ENCODE data around the gene ZDHHC1. TPM values are rescaled to one million over a fixed set of nuclear protein-coding genes. Genes with fewer than 3 reads are reported as not detected.
A peak's percentile ranks its signal among the peaks of the same experiment; 100 is the strongest.

The ZDHHC1 gene
- total and polyA plus RNA-seq, 3 experiments from 2014 or later: 0.60 to 1.3 (median 1.3) TPM

DNA sequence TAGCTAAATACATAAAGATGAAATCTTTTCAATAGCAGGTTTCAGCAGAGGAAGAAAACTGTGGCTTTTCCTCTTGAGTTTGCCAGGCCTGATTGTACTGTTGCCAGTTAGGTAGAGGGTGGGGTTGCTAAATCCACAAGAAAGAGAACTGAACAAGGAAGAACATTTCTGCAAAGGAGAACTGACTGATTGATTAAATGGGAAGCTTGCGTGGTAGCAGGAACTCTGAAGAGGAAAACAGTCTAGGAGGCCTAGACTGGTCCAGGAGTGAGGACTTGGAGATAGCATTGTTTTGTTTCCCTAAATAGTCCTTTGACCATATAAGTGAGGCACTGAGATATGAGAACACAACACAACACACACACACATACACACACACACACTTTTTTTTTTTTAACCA is 70.9 kb downstream of the ZDHHC1 start:
- H3K36me3 Mint-ChIP-seq: no peaks in the 10 kb centered on the region
- no peaks in the 10 kb centered on the region for H3K9me3 ChIP-seq (ENCODE audit: low read length)
- H3K36me3 ChIP-seq (ENCODE audit: insufficient read depth, low read length): no peaks in the 10 kb centered on the region
- no peaks in the 10 kb centered on the region for H3K4me1 Mint-ChIP-seq
- H3K27ac Mint-ChIP-seq: peak overlapping the region in 1 of 8 donors; percentile 8
- H3K4me1 ChIP-seq (ENCODE audit: insufficient read depth, low read length): no peaks in the 10 kb centered on the region
- ChIA-PET POLR2A (no interaction called here), CTCF (no interaction called here)
- no peak overlapping the region for H3K4me3 Mint-ChIP-seq
- no peak for DNase-seq
- H3K9me3 Mint-ChIP-seq: no peaks in the 10 kb centered on the region
- no peak overlapping the region for H3K4me3 ChIP-seq (ENCODE audit: low read length)
- H3K27ac ChIP-seq (ENCODE audit: low read depth, low read length): no peak overlapping the region
- peaks cover 4% of the 10 kb centered on the region for H3K27me3 ChIP-seq (ENCODE audit: insufficient read depth, low read length, poor library complexity, severe bottlenecking)
- peaks cover 10 to 12% of the 10 kb centered on the region in 2 donors for H3K27me3 Mint-ChIP-seq

Other genes starting within 250 kb of the ZDHHC1 start
- 1 to 10 TPM; 2.1 to 2.3 TPM for gene NOL3, start 245.9 kb downstream of the ZDHHC1 start, total RNA-seq
- 0.91 TPM for gene NOL3, start 245.9 kb downstream of the ZDHHC1 start, polyA plus RNA-seq
- gene MATCAP1, start 232.5 kb downstream of the ZDHHC1 start, total RNA-seq: 10 to 100 TPM; 15.3 to 15.6 TPM
- 0.68 TPM for gene MATCAP1, start 232.5 kb downstream of the ZDHHC1 start, polyA plus RNA-seq
- not detected for gene EXOC3L1, start 226.3 kb downstream of the ZDHHC1 start, total RNA-seq
- not detected for gene EXOC3L1, start 226.3 kb downstream of the ZDHHC1 start, polyA plus RNA-seq
- gene E2F4, start 224.3 kb downstream of the ZDHHC1 start, total RNA-seq: 100 to 1,000 TPM; 137 to 139 TPM
- gene E2F4, start 224.3 kb downstream of the ZDHHC1 start, polyA plus RNA-seq: 86.0 TPM
- gene ELMO3, start 217.3 kb downstream of the ZDHHC1 start, total RNA-seq: 1 to 10 TPM; 5.0 to 5.3 TPM
- gene ELMO3, start 217.3 kb downstream of the ZDHHC1 start, polyA plus RNA-seq: not detected
- gene TMEM208, start 189.3 kb downstream of the ZDHHC1 start, total RNA-seq: 10 to 100 TPM; 58.4 to 69.5 TPM
- gene TMEM208, start 189.3 kb downstream of the ZDHHC1 start, polyA plus RNA-seq: 83.7 TPM
- gene FHOD1, start 169.0 kb downstream of the ZDHHC1 start, total RNA-seq: 100 to 1,000 TPM; 111 to 117 TPM
- gene FHOD1, start 169.0 kb downstream of the ZDHHC1 start, polyA plus RNA-seq: 5.5 TPM
- gene SLC9A5, start 167.5 kb downstream of the ZDHHC1 start, total RNA-seq: 1 to 10 TPM; 5.2 TPM
- gene SLC9A5, start 167.5 kb downstream of the ZDHHC1 start, polyA plus RNA-seq: not detected
- 10 to 100 TPM; 25.3 to 29.3 TPM for gene PLEKHG4, start 136.9 kb downstream of the ZDHHC1 start, total RNA-seq
- gene PLEKHG4, start 136.9 kb downstream of the ZDHHC1 start, polyA plus RNA-seq: 1.6 TPM
- gene KCTD19, start 89.7 kb downstream of the ZDHHC1 start, total RNA-seq: 1 to 10 TPM in 1 of 2 experiments, under 1 TPM in 1; 0.71 to 1.4 TPM
- gene KCTD19, start 89.7 kb downstream of the ZDHHC1 start, polyA plus RNA-seq: not detected
- under 1 TPM; 0.28 to 0.31 TPM for gene LRRC36, start 89.7 kb downstream of the ZDHHC1 start, total RNA-seq
- not detected for gene LRRC36, start 89.7 kb downstream of the ZDHHC1 start, polyA plus RNA-seq
- gene TPPP3, start 23.0 kb downstream of the ZDHHC1 start, total RNA-seq: not detected
- gene TPPP3, start 23.0 kb downstream of the ZDHHC1 start, polyA plus RNA-seq: not detected
- gene HSD11B2, start 14.6 kb upstream of the ZDHHC1 start, total RNA-seq: 1 to 10 TPM; 1.1 to 1.5 TPM
- gene HSD11B2, start 14.6 kb upstream of the ZDHHC1 start, polyA plus RNA-seq: not detected
- 10 to 100 TPM; 49.3 to 57.6 TPM for gene ATP6V0D1, start 64.7 kb upstream of the ZDHHC1 start, total RNA-seq
- 107 TPM for gene ATP6V0D1, start 64.7 kb upstream of the ZDHHC1 start, polyA plus RNA-seq
- not detected for gene AGRP, start 67.1 kb upstream of the ZDHHC1 start, total RNA-seq
- not detected for gene AGRP, start 67.1 kb upstream of the ZDHHC1 start, polyA plus RNA-seq
- gene RIPOR1, start 112.4 kb upstream of the ZDHHC1 start, total RNA-seq: 10 to 100 TPM; 23.2 to 27.4 TPM
- 6.1 TPM for gene RIPOR1, start 112.4 kb upstream of the ZDHHC1 start, polyA plus RNA-seq
- gene CTCF, start 146.0 kb upstream of the ZDHHC1 start, total RNA-seq: 10 to 100 TPM; 65.4 to 67.4 TPM
- 66.4 TPM for gene CTCF, start 146.0 kb upstream of the ZDHHC1 start, polyA plus RNA-seq
- gene CARMIL2, start 228.7 kb upstream of the ZDHHC1 start, total RNA-seq: 100 to 1,000 TPM; 124 to 139 TPM
- gene CARMIL2, start 228.7 kb upstream of the ZDHHC1 start, polyA plus RNA-seq: 24.5 TPM
- 10 to 100 TPM; 79.1 to 81.7 TPM for gene ACD, start 243.8 kb upstream of the ZDHHC1 start, total RNA-seq
- 55.6 TPM for gene ACD, start 243.8 kb upstream of the ZDHHC1 start, polyA plus RNA-seq
- 10 to 100 TPM; 16.7 to 18.3 TPM for gene PARD6A, start 244.5 kb upstream of the ZDHHC1 start, total RNA-seq
- gene PARD6A, start 244.5 kb upstream of the ZDHHC1 start, polyA plus RNA-seq: 14.7 TPM